WERI-Rb-1 (cell line): ENCODE results near the gene SPCS1.

Experiments used
- DNase-seq: peaks from one replicate; pipeline ENCODE4 v3.0.0-alpha.2; 2020
- H3K27ac ChIP-seq: fragments of 250-450 bp; sonication (Bioruptor Pico); 2 replicates; pipeline ENCODE4 v1.5.1; 2020; ENCODE audit warnings: mild to moderate bottlenecking, moderate library complexity
- H3K27me3 ChIP-seq: fragments of 250-450 bp; sonication (Bioruptor Pico); 2 replicates; pipeline ENCODE4 v1.5.1; 2021; ENCODE audit warnings: mild to moderate bottlenecking, low read depth, moderate library complexity; ENCODE audit not compliant: insufficient read depth, severe bottlenecking
- H3K36me3 ChIP-seq: fragments of 250-450 bp; sonication (Bioruptor Pico); 2 replicates; pipeline ENCODE4 v1.5.1; 2020; ENCODE audit warnings: mild to moderate bottlenecking, moderate library complexity
- H3K4me3 ChIP-seq: 2 replicates; pipeline ENCODE4 v1.5.1; 2011; ENCODE audit warnings: low read depth, mild to moderate bottlenecking, control low read depth, low read length
- H3K9me3 ChIP-seq: fragments of 250-450 bp; sonication (Bioruptor Pico); 2 replicates; pipeline ENCODE4 v1.5.1; 2021; ENCODE audit warnings: mild to moderate bottlenecking, moderate library complexity; ENCODE audit not compliant: severe bottlenecking
- CTCF ChIP-seq: IDR thresholded peaks from 2 replicates; pipeline ENCODE4 v1.5.1; 2011; ENCODE audit warnings: low read depth, mild to moderate bottlenecking, control low read depth, inconsistent platforms, low read length

Gene SPCS1

GRCh38 chr3:52696830-52697631 is 8.9 kb upstream of the SPCS1 start:
- no peak for TF ChIP-seq CTCF
- Histone ChIP-seq H3K4me3 (no peak overlapping the region), H3K9me3 (no peaks in the 10 kb centered on the region), H3K36me3 (peaks cover 72% of the 10 kb centered on the region), H3K27ac (no peak overlapping the region), H3K27me3 (no peaks in the 10 kb centered on the region)
- DNase-seq: no peak

- TF ChIP-seq CTCF: no peak
- no peak for DNase-seq
These were observed 8.3 kb upstream of the SPCS1 start for GRCh38 chr3:52697632-52697965.

GRCh38 chr3:52703341-52703740 is 2.6 kb upstream of the SPCS1 start:
- H3K27ac ChIP-seq: peak overlapping the region; percentile 90

More at GRCh38 chr3:52697632-52697965, 8.3 kb upstream of the SPCS1 start:
- Histone ChIP-seq H3K9me3 (no peaks in the 10 kb centered on the region), H3K27me3 (no peaks in the 10 kb centered on the region), H3K4me3 (no peak overlapping the region), H3K27ac (no peak overlapping the region), H3K36me3 (peaks cover 66% of the 10 kb centered on the region)

GRCh38 chr3:52704611-52705437 is 1.1 kb upstream of the SPCS1 start:
- H3K27ac ChIP-seq: peak overlapping the region; percentile 90
- H3K4me3 ChIP-seq: peak overlapping the region; percentile 97
- peaks cover 17% of the 10 kb centered on the region for H3K36me3 ChIP-seq
- H3K9me3 ChIP-seq: no peaks in the 10 kb centered on the region
- TF ChIP-seq CTCF: no peak
- no peak for DNase-seq
- H3K27me3 ChIP-seq: no peaks in the 10 kb centered on the region

More at GRCh38 chr3:52703341-52703740, 2.6 kb upstream of the SPCS1 start:
- no peaks in the 10 kb centered on the region for H3K9me3 ChIP-seq
- H3K27me3 ChIP-seq: no peaks in the 10 kb centered on the region
- peak overlapping the region; percentile 97 for H3K4me3 ChIP-seq
- DNase-seq: no peak
- H3K36me3 ChIP-seq: peaks cover 17% of the 10 kb centered on the region
- TF ChIP-seq CTCF: no peak

GRCh38 chr3:52705438-52705687 is 543 bp upstream of the SPCS1 start:
- peaks cover 22% of the 10 kb centered on the region for H3K36me3 ChIP-seq
- H3K9me3 ChIP-seq: no peaks in the 10 kb centered on the region
- peak overlapping the region; percentile 97 for H3K4me3 ChIP-seq
- DNase-seq: no peak
- TF ChIP-seq CTCF: no peak
- H3K27me3 ChIP-seq: no peaks in the 10 kb centered on the region
- peak overlapping the region; percentile 90 for H3K27ac ChIP-seq
